Left renal cortex interstitium (tissue), 4 donors: ENCODE data around the gene ANGEL1. TPM values are rescaled to one million over a fixed set of nuclear protein-coding genes. Genes with fewer than 3 reads are reported as not detected.
A peak's percentile ranks its signal among the peaks of the same experiment; 100 is the strongest.

ENCODE experiments used
- DNase-seq, 4 donors: peaks; one replicate each; pipeline ENCODE4 v3.0.0-alpha.2; 2013; ENCODE audit warnings: low read depth in 4 of 4, low spot score in 2 of 4, missing footprints in 1 of 4
- polyA plus RNA-seq, 4 donors: library from polyadenylated mRNA; unstranded; fragments of 120-200 nt; gene quantifications; one replicate each; pipeline ENCODE4 v1.2.1, GENCODE V29; 2013; ENCODE audit not compliant: insufficient read length in 4 of 4

Gene ANGEL1
- polyA plus RNA-seq, 4 donors = 22.3 to 40.0 (median 30.5) TPM

GRCh38 chr14:76820700-76821099, 8.0 kb upstream of the ANGEL1 start:
- no peak for DNase-seq

- DNase-seq = no peak
Observed at GRCh38 chr14:76814726-76815645, 2.3 kb upstream of the ANGEL1 start.

- no peak for DNase-seq
Observed at GRCh38 chr14:76812093-76812421, 625 bp downstream of the ANGEL1 start.

- DNase-seq = no peak
Observed at GRCh38 chr14:76811561-76811960, 1.1 kb downstream of the ANGEL1 start.

GRCh38 chr14:76810953-76811400, 1.7 kb downstream of the ANGEL1 start:
- no peak for DNase-seq

- no peak for DNase-seq
Observed at GRCh38 chr14:76810525-76810924, 2.2 kb downstream of the ANGEL1 start.

GRCh38 chr14:76808990-76809389, 3.7 kb downstream of the ANGEL1 start:
- no peak for DNase-seq

- no peak for DNase-seq
Observed at GRCh38 chr14:76808011-76808410, 4.7 kb downstream of the ANGEL1 start.

- DNase-seq = no peak
Observed at GRCh38 chr14:76806446-76806845, 6.2 kb downstream of the ANGEL1 start.

- DNase-seq = no peak
Observed at GRCh38 chr14:76793956-76794355, 18.7 kb downstream of the ANGEL1 start.

- no peak for DNase-seq
Observed at GRCh38 chr14:76793324-76793723, 19.4 kb downstream of the ANGEL1 start.

- DNase-seq = no peak
Observed at GRCh38 chr14:76792422-76792821, 20.3 kb downstream of the ANGEL1 start.

- DNase-seq = no peak
Observed at GRCh38 chr14:76786601-76787000, 26.1 kb downstream of the ANGEL1 start.

GRCh38 chr14:76784881-76785280, 27.8 kb downstream of the ANGEL1 start:
- DNase-seq = peak in 1 of 4 donors; percentile 62

GRCh38 chr14:76784266-76784874, 28.3 kb downstream of the ANGEL1 start:
- DNase-seq = no peak

GRCh38 chr14:76782885-76783566, 29.7 kb downstream of the ANGEL1 start:
- no peak for DNase-seq

- DNase-seq = no peak
Observed at GRCh38 chr14:76782115-76782884, 30.4 kb downstream of the ANGEL1 start.

GRCh38 chr14:76781648-76782051, 31.0 kb downstream of the ANGEL1 start:
- DNase-seq = no peak

GRCh38 chr14:76780875-76781647, 31.6 kb downstream of the ANGEL1 start:
- DNase-seq = no peak

- DNase-seq = no peak
Observed at GRCh38 chr14:76780360-76780759, 32.3 kb downstream of the ANGEL1 start.
